ENCODE results near the gene ZNF3. TPM values are rescaled to one million over a fixed set of nuclear protein-coding genes. Genes with fewer than 3 reads are reported as not detected.

ZNF3 gene
- total and polyA plus RNA-seq, 9 of the 15 experiments (the other 6 are each of a cell fraction or from before 2014, with no cell fraction given): 30.0 to 64.9 (median 51.5) TPM

DNA sequence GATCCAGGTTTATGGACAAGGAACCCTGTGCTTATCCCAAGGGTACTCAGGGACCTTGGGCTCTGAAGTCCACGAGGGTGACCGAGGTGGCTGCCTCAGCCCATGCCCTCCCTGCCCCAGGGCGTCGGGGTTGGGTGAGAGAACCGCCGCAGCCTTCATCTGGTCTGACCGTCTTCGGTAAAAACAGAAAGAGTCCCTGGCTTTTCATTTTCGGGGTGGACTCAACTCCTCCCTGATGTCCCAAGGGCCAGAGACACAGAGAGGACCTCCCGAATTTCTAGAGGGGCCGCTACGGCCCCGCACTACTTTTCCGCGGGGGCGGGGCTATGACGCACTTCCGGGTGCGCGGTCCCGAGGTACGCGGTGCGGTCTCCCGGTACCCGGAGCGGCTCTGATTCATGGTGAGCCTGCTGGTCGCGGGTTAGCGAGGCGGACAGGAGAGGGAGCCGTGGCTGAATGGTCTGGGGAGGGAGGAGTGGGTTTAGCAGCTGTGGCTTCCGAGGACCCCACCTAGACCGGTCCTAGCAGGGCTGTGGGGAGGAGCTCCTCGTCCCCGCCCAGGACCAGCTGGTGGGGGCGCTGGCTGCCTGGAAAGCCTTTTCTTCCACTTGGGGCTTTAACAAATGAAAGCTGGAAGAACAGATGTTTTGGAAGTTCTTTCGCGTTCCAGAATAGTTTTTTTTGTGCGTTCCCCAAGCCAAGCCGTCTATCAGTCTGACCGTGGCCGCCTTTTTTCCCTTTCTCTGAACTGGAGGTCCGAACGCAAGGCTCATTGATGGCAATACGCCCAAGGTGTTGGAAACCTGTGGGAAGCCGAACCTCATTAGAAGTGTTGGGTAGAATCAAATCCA lies 31.9 kb downstream of the ZNF3 start, which contains the start of gene ZSCAN21 (continued):
- no peak for TF ChIP-seq MTF1 (CRISPR knock-in tag; IDR thresholded peaks at IDR 0.05; ENCODE audit: borderline replicate concordance)
- TF ChIP-seq MECOM (CRISPR knock-in tag; IDR thresholded peaks at IDR 0.05): no peak
- TF ChIP-seq ZNF263 (CRISPR knock-in tag; IDR thresholded peaks at IDR 0.05; ENCODE audit: borderline replicate concordance): no peak
- peak; percentile 58; the same call in 1 of the 2 replicates for TF ChIP-seq TRIM28 (IDR thresholded peaks at IDR 0.05)
- TF ChIP-seq, protein P1, sequence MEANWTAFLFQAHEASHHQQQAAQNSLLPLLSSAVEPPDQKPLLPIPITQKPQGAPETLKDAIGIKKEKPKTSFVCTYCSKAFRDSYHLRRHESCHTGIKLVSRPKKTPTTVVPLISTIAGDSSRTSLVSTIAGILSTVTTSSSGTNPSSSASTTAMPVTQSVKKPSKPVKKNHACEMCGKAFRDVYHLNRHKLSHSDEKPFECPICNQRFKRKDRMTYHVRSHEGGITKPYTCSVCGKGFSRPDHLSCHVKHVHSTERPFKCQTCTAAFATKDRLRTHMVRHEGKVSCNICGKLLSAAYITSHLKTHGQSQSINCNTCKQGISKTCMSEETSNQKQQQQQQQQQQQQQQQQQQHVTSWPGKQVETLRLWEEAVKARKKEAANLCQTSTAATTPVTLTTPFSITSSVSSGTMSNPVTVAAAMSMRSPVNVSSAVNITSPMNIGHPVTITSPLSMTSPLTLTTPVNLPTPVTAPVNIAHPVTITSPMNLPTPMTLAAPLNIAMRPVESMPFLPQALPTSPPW (CRISPR knock-in tag; IDR thresholded peaks at IDR 0.05): peak; percentile 78
- no peak for TF ChIP-seq CBFB (CRISPR knock-in tag; IDR thresholded peaks at IDR 0.05)
- TF ChIP-seq NFIX (CRISPR knock-in tag; IDR thresholded peaks at IDR 0.05; ENCODE audit: low read depth): no peak
- peak in 1 of 2 experiments; percentile 50; a peak in 1 of 4 replicates for TF ChIP-seq CSDE1 (IDR thresholded peaks at IDR 0.05)
- peak in 2 of 3 experiments; percentile 53 to 76 for TF ChIP-seq YY1 (IDR thresholded peaks at IDR 0.05; ENCODE audit: borderline replicate concordance in 1 of 3, control insufficient read depth in 1 of 3, extremely low read depth in 1 of 3, insufficient read depth in 3 of 3, insufficient read length in 1 of 3, insufficient replicate concordance in 2 of 3, low read depth in 1 of 3, low read length in 2 of 3)
- TF ChIP-seq ZNF175 (CRISPR knock-in tag; IDR thresholded peaks at IDR 0.05; ENCODE audit: low read depth): no peak
- TF ChIP-seq XRCC5 (IDR thresholded peaks at IDR 0.05; ENCODE audit: low read depth, low read length): 0 out of 2 replicates have a peak, but pooled peaks have one; percentile 55
- TF ChIP-seq MAFF (IDR thresholded peaks at IDR 0.05; ENCODE audit: low read length): no peak
- peak; percentile 20 for TF ChIP-seq TBP (optimal IDR thresholded peaks at IDR 0.05; ENCODE audit: low read depth, low read length)
- TF ChIP-seq MBD2 (IDR thresholded peaks at IDR 0.05; ENCODE audit: borderline replicate concordance, low read depth): peak; percentile 67; the same call in 1 of the 2 replicates
- no peak for TF ChIP-seq ARNT (IDR thresholded peaks at IDR 0.05)
- peak; percentile 94 for TF ChIP-seq CXXC5 (CRISPR knock-in tag; IDR thresholded peaks at IDR 0.05)
- no peak for TF ChIP-seq ASH1L (IDR thresholded peaks at IDR 0.05; ENCODE audit: borderline replicate concordance, low read depth, partially characterized antibody)
- TF ChIP-seq ZFPM2 (CRISPR knock-in tag; IDR thresholded peaks at IDR 0.05): no peak
- peak; percentile 27; the same call in 1 of the 2 replicates for TF ChIP-seq MXI1 (IDR thresholded peaks at IDR 0.05; ENCODE audit: low read depth, low read length)
- TF ChIP-seq L3MBTL2 (IDR thresholded peaks at IDR 0.05): peak; percentile 58; the same call in 1 of the 2 replicates
- TF ChIP-seq SMARCA5 (IDR thresholded peaks at IDR 0.05): no peak
- TF ChIP-seq, protein P2, sequence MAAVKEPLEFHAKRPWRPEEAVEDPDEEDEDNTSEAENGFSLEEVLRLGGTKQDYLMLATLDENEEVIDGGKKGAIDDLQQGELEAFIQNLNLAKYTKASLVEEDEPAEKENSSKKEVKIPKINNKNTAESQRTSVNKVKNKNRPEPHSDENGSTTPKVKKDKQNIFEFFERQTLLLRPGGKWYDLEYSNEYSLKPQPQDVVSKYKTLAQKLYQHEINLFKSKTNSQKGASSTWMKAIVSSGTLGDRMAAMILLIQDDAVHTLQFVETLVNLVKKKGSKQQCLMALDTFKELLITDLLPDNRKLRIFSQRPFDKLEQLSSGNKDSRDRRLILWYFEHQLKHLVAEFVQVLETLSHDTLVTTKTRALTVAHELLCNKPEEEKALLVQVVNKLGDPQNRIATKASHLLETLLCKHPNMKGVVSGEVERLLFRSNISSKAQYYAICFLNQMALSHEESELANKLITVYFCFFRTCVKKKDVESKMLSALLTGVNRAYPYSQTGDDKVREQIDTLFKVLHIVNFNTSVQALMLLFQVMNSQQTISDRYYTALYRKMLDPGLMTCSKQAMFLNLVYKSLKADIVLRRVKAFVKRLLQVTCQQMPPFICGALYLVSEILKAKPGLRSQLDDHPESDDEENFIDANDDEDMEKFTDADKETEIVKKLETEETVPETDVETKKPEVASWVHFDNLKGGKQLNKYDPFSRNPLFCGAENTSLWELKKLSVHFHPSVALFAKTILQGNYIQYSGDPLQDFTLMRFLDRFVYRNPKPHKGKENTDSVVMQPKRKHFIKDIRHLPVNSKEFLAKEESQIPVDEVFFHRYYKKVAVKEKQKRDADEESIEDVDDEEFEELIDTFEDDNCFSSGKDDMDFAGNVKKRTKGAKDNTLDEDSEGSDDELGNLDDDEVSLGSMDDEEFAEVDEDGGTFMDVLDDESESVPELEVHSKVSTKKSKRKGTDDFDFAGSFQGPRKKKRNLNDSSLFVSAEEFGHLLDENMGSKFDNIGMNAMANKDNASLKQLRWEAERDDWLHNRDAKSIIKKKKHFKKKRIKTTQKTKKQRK (IDR thresholded peaks at IDR 0.05; ENCODE audit: borderline replicate concordance, low read depth, low read length): 0 out of 2 replicates have a peak, but pooled peaks have one; percentile 21
- TF ChIP-seq MCM3 (IDR thresholded peaks at IDR 0.05): no peak
- peak; percentile 79; the same call in 1 of the 2 replicates for TF ChIP-seq ELF2 (CRISPR knock-in tag; IDR thresholded peaks at IDR 0.05)
